Erythroblast (primary cell): ENCODE results near the gene ACAA2.
"Not testable (repeated sequence)": the region's sequence is repeated elsewhere in the genome, so short reads cannot be mapped to it uniquely, and the experiment has no call there.

Experiments used
- DNase-seq, 2 experiments: peaks; one replicate each; lab custom pipeline; 2025; lab: John Stamatoyannopoulos, UW
- GATA1 ChIP-seq: IDR thresholded peaks from 2 replicates; pipeline ENCODE4 v1.6.1; 2011; ENCODE audit warnings: low read depth, mild to moderate bottlenecking, control low read depth, low read length, moderate library complexity
- POLR2A ChIP-seq: IDR thresholded peaks from 2 replicates; pipeline ENCODE4 v1.6.1; 2011; ENCODE audit warnings: mild to moderate bottlenecking, low read length

ACAA2 gene

DNA sequence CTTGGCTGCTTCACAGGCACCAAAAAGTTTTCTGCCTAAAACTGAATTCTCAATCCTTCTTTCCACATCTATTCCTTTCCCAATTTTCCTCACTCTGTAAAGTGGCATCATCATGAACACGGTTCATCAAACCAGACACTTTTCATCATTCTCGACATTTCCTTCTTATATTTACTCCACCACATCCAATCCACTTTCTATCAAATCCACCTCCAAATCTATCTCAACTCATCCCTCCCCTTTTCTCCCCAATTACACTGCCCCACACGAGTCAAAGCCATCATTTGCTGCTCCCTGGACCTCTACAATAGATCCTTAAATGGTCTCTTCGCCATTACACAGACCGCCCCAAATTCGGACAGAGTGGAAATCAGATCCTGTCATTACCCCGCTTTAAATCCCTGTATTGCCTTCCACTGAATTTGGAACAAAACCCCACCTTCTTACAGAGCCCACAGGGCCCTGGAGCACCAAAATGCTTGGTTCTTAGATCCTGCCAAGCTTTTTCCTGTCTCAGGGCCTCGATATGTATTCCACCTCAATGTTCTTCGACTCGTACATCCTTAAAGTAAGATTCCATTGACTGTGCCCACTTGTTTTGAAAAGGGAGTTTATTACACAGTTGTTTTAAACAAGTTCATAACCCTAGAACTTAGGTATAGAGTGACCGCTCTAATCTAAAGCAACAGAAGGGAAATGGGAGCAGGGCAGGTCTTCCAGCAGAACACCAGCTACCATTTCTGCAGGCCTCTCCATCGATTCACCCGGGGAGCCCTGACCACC is 856 bp downstream of the ACAA2 start:
- peak in 1 of 2 experiments; percentile 57 for DNase-seq
- TF ChIP-seq POLR2A (no peak), GATA1 (no peak)

- TF ChIP-seq POLR2A (no peak), GATA1 (no peak)
- peak in 1 of 2 experiments; percentile 35 for DNase-seq
Observed at GRCh38 chr18:49811151-49811938, 2.0 kb downstream of the ACAA2 start.

DNA sequence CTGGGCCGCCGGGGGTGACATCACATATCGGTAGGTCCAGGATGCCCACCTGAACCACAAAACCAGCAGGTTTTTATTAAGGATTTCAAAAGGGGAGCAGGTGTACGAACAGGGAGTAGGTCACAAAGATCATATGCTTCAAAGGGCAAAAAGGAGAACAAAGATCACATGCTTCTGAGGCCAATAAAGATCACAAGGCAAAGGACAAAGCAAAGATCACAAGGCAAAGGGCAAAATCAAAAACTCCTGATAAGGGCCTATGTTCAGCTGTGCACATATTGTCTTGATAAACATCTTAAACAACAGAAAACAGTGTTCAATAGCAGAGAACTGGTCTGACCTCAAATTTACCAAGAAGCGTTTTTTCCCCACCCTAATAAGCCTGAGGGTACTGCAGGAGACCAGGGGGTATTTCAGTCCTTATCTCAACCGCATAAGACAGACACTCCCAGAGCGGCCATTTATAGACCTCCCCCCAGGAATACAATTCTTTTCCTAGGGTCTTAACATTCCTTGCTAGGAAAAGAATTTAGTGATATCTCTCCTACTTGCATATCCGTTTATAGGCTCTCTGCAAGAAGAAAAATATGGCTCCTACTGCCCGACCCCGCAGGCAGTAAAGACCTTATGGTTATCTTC is 4.7 kb downstream of the ACAA2 start:
- DNase-seq, result peak in 1 of 2 experiments; percentile 21

GRCh38 chr18:49804096-49804495 is 9.2 kb downstream of the ACAA2 start:
- no peak for TF ChIP-seq POLR2A
- TF ChIP-seq GATA1, result no peak
- no peak for DNase-seq

DNA sequence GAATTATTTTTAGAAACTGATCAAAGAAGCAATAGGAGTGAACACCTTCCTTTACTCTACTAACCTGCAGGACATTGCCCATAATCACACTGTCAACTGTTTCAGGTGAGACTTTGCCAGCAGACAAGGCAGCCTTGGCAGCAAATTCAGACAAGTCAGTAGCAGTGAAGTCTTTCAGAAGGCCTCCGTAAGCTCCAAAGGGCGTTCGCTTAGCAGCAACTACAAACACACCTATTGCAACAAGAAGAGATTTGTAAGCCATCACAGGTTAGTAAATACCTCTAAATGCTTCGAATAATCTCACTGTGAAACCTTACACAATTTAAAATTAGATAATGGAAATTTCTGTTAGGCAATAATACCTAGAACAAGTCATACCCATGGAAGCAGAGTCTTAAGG is 10.7 kb downstream of the ACAA2 start:
- no peak for DNase-seq
- TF ChIP-seq GATA1 (no peak), POLR2A (no peak)

DNA sequence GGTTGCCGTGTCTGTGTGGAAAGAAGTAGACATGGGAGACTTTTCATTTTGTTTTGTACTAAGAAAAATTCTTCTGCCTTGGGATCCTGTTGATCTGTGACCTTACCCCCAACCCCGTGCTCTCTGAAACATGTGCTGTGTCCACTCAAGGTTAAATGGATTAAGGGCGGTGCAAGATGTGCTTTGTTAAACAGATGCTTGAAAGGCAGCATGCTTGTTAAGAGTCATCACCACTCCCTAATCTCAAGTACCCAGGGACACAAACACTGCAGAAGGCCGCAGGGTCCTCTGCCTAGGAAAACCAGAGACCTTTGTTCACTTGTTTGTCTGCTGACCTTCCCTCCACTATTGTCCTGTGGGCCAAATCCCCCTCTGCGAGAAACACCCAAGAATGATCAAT is 12.8 kb downstream of the ACAA2 start:
- not testable (repeated sequence) for DNase-seq

DNA sequence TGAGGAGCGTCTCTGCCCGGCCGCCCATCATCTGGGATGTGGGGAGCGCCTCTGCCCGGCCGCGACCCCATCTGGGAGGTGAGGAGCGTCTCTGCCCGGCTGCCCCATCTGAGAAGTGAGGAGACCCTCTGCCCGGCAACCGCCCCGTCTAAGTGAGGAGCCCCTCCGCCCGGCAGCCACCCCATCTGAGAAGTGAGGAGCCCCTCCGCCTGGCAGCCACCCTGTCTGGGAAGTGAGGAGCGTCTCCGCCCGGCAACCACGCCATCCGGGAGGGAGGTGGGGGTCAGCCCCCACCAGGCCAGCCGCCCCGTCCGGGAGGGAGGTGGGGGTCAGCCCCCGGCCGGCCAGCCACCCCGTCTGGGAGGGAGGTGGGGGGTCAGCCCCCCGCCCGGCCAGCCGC is 13.5 kb downstream of the ACAA2 start:
- not testable (repeated sequence) for DNase-seq

- no peak for DNase-seq
Observed at GRCh38 chr18:49798001-49798400, 15.3 kb downstream of the ACAA2 start.

DNA sequence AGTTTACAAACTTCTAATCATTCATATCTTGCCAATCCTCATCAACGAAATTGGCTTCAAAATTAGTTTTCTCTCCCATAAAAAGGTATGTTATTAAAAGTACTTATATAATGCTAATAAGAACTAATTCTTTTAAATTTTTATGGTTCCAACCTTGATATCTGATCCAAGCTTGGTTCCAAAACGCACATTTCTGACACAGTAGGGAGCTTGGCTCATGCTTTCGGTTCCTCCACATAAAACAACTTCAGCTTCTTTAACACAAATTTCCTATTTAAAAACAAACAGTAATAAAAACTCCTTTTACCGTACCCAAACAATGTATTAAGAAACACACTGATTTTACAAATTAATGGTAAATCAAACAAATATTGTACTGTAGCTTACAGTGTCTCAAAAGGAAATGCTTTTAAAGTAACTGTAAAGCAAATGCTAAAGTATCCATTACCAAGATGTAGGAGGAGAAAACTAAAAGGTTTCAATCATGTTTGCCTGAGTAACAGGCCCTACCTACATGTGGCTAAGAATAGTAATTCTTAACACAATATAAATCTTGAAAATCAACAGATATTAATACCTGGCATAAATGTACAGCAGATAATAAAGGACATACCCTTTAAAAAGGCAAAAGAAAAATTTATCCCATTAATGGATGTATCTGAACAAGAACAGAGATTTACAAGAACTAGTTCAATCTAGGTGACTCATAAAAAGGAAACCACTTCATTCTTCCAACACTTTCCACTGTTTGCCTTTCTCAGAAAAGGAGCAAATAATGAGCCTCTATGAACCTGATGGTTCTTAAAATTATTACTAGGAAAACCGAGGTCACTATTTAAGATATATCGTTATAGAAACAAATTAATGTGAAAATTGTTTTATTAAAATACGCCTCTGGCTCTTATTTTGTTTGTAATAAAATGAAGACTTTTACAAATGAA is 17.5 kb downstream of the ACAA2 start:
- TF ChIP-seq GATA1 (no peak), POLR2A (no peak)
- no peak for DNase-seq

More at GRCh38 chr18:49798001-49798400, 15.3 kb downstream of the ACAA2 start:
- TF ChIP-seq GATA1 (no peak), POLR2A (no peak)

DNA sequence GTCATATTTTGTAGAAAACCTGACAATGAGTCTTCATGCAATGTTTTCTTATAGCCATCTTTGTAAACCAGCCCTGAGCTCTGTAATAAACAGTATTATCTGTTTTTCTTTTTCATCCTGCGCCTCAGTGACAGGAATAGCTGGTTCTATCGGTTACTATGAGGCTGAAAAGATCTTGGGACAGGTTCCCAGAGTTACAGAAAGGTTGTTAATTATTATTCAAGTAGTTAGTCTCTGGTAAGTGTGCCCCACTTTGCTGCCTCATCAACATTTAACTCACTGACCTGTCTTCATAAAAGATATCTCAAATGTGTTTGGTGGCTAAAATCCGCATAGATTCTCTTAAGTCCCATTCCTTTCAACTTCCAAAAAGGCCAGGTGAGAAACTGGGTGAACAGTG is 18.6 kb downstream of the ACAA2 start:
- DNase-seq, result no peak
- TF ChIP-seq POLR2A (no peak), GATA1 (no peak)

DNA sequence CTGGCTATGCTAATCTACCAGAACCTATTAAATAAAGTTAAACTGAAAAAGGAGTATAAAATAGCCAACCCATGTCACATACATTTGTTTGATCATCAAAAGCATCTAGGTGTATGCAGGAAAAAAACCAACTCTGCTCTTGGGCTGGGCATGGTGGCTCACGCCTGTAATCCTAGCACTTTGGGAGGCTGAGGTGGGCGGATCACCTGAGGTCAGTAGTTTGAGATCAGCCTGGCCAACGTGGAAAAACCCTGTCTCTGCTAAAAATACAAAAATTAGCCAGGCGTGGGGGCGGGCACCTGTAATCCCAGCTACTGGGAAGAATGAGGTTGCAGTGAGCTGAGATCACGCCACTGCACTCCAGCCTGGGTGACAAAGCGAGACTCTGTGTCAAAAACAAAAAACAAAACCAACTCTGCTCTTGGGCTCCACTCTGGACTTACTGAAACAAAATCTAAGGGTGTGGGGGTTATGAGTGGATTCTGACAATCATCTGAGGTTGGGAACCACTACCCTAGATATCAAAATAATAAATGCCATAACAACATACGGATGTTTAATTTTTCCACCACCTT is 23.7 kb downstream of the ACAA2 start:
- DNase-seq, result not testable (repeated sequence)

- peak in 1 of 2 experiments; percentile 19 for DNase-seq
- TF ChIP-seq POLR2A, result no peak
- TF ChIP-seq GATA1, result no peak
Observed at GRCh38 chr18:49788327-49788898, 24.9 kb downstream of the ACAA2 start.
